HepG2 (cell line): Measurements from ENCODE around the gene PLEKHG2. TPM values are rescaled to one million over a fixed set of nuclear protein-coding genes. Genes with fewer than 3 reads are reported as not detected.

ENCODE experiments used
- KLF6 ChIP-seq: IDR thresholded peaks from 2 replicates; pipeline ENCODE4 v1.8.0; 2016; ENCODE audit warnings: missing biosample characterization, missing genetic modification reagents
- RORA ChIP-seq: sonication (generic); formaldehyde crosslinking; IDR thresholded peaks from 2 replicates; pipeline ENCODE4 v1.5.0; 2020; ENCODE audit warnings: mild to moderate bottlenecking, missing genetic modification reagents, moderate library complexity
- ZNF17 ChIP-seq: sonication (generic); formaldehyde crosslinking; IDR thresholded peaks from 2 replicates; pipeline ENCODE4 v1.5.0; 2020; ENCODE audit warnings: mild to moderate bottlenecking, missing genetic modification reagents
- ZNF343 ChIP-seq: sonication (generic); formaldehyde crosslinking; IDR thresholded peaks from 2 replicates; pipeline ENCODE4 v1.4.0; 2020; ENCODE audit warnings: mild to moderate bottlenecking, missing genetic modification reagents
- ZNF563 ChIP-seq: sonication (generic); formaldehyde crosslinking; IDR thresholded peaks from 2 replicates; pipeline ENCODE4 v1.8.0; 2022; ENCODE audit warnings: mild to moderate bottlenecking, moderate library complexity, missing genetic modification reagents
- polyA plus RNA-seq, 8 experiments: library from polyadenylated mRNA; depleted of rRNA in 3 of 8; stranded (reverse) in 7 of 8; unstranded in 1 of 8; fragments of >200 nt; fragmentation: Illumina TruSeq in 4 of 8; extraction: Trizol in 4 of 8; gene quantifications; 2 replicates each; pipeline versions ENCODE4 v1.2.1 to v1.2.3, GENCODE V29; 2011 to 2016; ENCODE audit warnings: low read depth in 4 of 8, missing spikeins in 1 of 8, mixed read lengths in 1 of 8; ENCODE audit not compliant: insufficient read depth in 1 of 8
- total RNA-seq, 5 experiments: library from RNA; depleted of rRNA; stranded (reverse); fragments of >200 nt; fragmentation: Illumina TruSeq; extraction: Trizol; gene quantifications; 2 replicates each; pipeline ENCODE4 v1.2.3, GENCODE V29; 2016; ENCODE audit warnings: low read depth in 1 of 5
- TF ChIP-seq, protein P1 (sequence below), 2 experiments: sonication (generic) in 1 of 2; formaldehyde crosslinking in 1 of 2; IDR thresholded peaks; 2 replicates each; pipeline versions ENCODE4 v1.6.1 to v1.9.0; 2014 to 2022; ENCODE audit warnings: antibody characterized with exemption in 1 of 2, borderline replicate concordance in 1 of 2, inconsistent platforms in 1 of 2, low read depth in 1 of 2, missing genetic modification reagents in 1 of 2
- TF ChIP-seq, protein P2 (sequence below): sonication (generic); formaldehyde crosslinking; IDR thresholded peaks from 2 replicates; pipeline ENCODE4 v1.5.0; 2020; ENCODE audit warnings: mild to moderate bottlenecking, low read depth, missing genetic modification reagents, borderline replicate concordance
- TF ChIP-seq, protein P3 (sequence below): sonication (generic); formaldehyde crosslinking; IDR thresholded peaks from 2 replicates; pipeline ENCODE4 v1.5.0; 2020; ENCODE audit warnings: missing genetic modification reagents
- TF ChIP-seq, protein P4 (sequence below): sonication (generic); formaldehyde crosslinking; IDR thresholded peaks from 2 replicates; pipeline ENCODE4 v1.5.0; 2020; ENCODE audit warnings: mild to moderate bottlenecking, missing genetic modification reagents, borderline replicate concordance

PLEKHG2 gene
- total and polyA plus RNA-seq, 2 of the 13 experiments (the other 11 are each of a cell fraction or from before 2014, with no cell fraction given): 3.6 to 6.8 TPM

DNA sequence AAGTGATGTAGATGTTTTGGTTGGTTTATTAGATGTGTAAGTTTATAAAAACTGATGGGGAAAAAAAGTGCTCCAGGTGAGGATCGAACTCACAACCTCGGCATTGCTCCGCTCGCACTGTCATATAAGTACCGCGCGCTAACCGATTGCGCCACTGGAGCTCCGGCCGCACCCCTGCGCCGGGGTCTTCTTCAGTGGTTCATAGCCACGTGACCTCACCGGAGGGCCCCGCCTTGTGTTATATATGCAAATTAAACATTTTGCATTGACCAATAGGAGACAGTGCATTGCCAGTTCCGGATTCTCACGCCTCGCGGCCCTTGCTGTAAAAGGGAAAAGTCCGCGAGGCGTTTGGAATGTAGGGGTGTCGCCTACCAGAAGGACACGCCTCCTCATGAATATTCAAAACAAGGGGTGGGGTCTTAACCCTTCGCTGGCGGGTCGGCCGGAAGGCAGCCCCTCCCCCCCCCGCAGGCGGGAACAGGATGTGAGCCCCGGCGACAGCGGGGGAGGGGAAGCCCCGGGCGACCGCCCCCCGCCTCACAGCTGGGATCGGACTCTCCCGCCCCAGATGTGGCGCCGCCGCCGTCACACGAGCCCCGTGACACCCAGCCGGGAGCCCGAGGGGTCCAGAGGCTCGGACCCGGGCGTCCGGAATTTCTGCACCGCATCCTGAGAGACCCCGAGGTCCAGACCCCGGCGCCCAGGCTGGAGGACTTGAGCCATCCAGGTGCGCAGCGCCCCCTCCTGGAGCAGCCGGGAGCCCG, at the start of gene PLEKHG2 (continued):
- TF ChIP-seq, protein P1, sequence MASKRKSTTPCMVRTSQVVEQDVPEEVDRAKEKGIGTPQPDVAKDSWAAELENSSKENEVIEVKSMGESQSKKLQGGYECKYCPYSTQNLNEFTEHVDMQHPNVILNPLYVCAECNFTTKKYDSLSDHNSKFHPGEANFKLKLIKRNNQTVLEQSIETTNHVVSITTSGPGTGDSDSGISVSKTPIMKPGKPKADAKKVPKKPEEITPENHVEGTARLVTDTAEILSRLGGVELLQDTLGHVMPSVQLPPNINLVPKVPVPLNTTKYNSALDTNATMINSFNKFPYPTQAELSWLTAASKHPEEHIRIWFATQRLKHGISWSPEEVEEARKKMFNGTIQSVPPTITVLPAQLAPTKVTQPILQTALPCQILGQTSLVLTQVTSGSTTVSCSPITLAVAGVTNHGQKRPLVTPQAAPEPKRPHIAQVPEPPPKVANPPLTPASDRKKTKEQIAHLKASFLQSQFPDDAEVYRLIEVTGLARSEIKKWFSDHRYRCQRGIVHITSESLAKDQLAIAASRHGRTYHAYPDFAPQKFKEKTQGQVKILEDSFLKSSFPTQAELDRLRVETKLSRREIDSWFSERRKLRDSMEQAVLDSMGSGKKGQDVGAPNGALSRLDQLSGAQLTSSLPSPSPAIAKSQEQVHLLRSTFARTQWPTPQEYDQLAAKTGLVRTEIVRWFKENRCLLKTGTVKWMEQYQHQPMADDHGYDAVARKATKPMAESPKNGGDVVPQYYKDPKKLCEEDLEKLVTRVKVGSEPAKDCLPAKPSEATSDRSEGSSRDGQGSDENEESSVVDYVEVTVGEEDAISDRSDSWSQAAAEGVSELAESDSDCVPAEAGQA (IDR thresholded peaks at IDR 0.05; ENCODE audit: low read depth): no peak
- TF ChIP-seq, protein P1 (CRISPR knock-in tag; IDR thresholded peaks at IDR 0.05; ENCODE audit: borderline replicate concordance): no peak
- TF ChIP-seq RORA (CRISPR knock-in tag) (no peak), KLF6 (peak; percentile 84; the same call in 1 of the 2 replicates), ZNF343 (peak; percentile 69; the same call in 1 of the 2 replicates), ZNF563 (no peak; the same call in 1 of the 2 replicates), ZNF17 (CRISPR knock-in tag) (no peak)
- TF ChIP-seq, protein P2, sequence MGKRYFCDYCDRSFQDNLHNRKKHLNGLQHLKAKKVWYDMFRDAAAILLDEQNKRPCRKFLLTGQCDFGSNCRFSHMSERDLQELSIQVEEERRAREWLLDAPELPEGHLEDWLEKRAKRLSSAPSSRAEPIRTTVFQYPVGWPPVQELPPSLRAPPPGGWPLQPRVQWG (CRISPR knock-in tag): no peak
- TF ChIP-seq, protein P3, sequence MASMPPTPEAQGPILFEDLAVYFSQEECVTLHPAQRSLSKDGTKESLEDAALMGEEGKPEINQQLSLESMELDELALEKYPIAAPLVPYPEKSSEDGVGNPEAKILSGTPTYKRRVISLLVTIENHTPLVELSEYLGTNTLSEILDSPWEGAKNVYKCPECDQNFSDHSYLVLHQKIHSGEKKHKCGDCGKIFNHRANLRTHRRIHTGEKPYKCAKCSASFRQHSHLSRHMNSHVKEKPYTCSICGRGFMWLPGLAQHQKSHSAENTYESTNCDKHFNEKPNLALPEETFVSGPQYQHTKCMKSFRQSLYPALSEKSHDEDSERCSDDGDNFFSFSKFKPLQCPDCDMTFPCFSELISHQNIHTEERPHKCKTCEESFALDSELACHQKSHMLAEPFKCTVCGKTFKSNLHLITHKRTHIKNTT (CRISPR knock-in tag): no peak
- TF ChIP-seq, protein P4, sequence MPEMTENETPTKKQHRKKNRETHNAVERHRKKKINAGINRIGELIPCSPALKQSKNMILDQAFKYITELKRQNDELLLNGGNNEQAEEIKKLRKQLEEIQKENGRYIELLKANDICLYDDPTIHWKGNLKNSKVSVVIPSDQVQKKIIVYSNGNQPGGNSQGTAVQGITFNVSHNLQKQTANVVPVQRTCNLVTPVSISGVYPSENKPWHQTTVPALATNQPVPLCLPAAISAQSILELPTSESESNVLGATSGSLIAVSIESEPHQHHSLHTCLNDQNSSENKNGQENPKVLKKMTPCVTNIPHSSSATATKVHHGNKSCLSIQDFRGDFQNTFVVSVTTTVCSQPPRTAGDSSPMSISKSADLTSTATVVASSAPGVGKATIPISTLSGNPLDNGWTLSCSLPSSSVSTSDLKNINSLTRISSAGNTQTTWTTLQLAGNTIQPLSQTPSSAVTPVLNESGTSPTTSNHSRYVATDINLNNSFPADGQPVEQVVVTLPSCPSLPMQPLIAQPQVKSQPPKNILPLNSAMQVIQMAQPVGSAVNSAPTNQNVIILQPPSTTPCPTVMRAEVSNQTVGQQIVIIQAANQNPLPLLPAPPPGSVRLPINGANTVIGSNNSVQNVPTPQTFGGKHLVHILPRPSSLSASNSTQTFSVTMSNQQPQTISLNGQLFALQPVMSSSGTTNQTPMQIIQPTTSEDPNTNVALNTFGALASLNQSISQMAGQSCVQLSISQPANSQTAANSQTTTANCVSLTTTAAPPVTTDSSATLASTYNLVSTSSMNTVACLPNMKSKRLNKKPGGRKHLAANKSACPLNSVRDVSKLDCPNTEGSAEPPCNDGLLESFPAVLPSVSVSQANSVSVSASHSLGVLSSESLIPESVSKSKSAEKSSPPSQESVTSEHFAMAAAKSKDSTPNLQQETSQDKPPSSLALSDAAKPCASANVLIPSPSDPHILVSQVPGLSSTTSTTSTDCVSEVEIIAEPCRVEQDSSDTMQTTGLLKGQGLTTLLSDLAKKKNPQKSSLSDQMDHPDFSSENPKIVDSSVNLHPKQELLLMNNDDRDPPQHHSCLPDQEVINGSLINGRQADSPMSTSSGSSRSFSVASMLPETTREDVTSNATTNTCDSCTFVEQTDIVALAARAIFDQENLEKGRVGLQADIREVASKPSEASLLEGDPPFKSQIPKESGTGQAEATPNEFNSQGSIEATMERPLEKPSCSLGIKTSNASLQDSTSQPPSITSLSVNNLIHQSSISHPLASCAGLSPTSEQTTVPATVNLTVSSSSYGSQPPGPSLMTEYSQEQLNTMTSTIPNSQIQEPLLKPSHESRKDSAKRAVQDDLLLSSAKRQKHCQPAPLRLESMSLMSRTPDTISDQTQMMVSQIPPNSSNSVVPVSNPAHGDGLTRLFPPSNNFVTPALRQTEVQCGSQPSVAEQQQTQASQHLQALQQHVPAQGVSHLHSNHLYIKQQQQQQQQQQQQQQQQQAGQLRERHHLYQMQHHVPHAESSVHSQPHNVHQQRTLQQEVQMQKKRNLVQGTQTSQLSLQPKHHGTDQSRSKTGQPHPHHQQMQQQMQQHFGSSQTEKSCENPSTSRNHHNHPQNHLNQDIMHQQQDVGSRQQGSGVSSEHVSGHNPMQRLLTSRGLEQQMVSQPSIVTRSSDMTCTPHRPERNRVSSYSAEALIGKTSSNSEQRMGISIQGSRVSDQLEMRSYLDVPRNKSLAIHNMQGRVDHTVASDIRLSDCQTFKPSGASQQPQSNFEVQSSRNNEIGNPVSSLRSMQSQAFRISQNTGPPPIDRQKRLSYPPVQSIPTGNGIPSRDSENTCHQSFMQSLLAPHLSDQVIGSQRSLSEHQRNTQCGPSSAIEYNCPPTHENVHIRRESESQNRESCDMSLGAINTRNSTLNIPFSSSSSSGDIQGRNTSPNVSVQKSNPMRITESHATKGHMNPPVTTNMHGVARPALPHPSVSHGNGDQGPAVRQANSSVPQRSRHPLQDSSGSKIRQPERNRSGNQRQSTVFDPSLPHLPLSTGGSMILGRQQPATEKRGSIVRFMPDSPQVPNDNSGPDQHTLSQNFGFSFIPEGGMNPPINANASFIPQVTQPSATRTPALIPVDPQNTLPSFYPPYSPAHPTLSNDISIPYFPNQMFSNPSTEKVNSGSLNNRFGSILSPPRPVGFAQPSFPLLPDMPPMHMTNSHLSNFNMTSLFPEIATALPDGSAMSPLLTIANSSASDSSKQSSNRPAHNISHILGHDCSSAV (CRISPR knock-in tag): no peak
